K562 (cell line): ENCODE data around the gene NINJ1. TPM values are rescaled to one million over a fixed set of nuclear protein-coding genes. Genes with fewer than 3 reads are reported as not detected.

Source experiments
- ATAC-seq: fragments of 200-7000 bp; cut with Tn5 transposase; 3 replicates; pipeline ENCODE4 v1.9.1; 2020; ENCODE audit warnings: moderate library complexity
- BruUV-seq: library from RNA; stranded (reverse); fragments of 400-500 nt; replicated peaks from 2 replicates; lab custom pipeline; 2021; lab: Mats Ljungman, UMichigan
- CTCF ChIA-PET: fragments of 300-600 bp; formaldehyde crosslinking; extraction: SDS; loops from one replicate; lab custom pipeline; 2021; ENCODE audit warnings: low intra/inter-chr PET ratio; lab: Yijun Ruan, JAX
- POLR2A ChIA-PET: fragments of 300-600, 350-650 bp; sonication (Branson Sonifier 250); formaldehyde crosslinking; extraction: SDS; loops from one replicate; lab custom pipeline; 2021; ENCODE audit warnings: antibody characterized with exemption, inconsistent platforms; lab: Yijun Ruan, JAX
- DNase-seq, 4 experiments: peaks; one replicate each; pipeline versions ENCODE4 v3.0.0 to v3.0.0-alpha.2; 2011 to 2018; ENCODE audit warnings: low spot score in 3 of 4, mixed read lengths in 3 of 4; ENCODE audit errors: extremely low read depth in 1 of 4
- FAIRE-seq: peaks from 2 replicates; lab custom pipeline; 2011; peaks lifted over from hg19 to GRCh38; lab: Jason Lieb, UNC
- H2AFZ ChIP-seq: 2 replicates; pipeline ENCODE4 v1.6.0; 2011; ENCODE audit warnings: low read depth, low read length, control low read depth, inconsistent platforms
- H3K27ac ChIP-seq: fragments of 200-600 bp; 3 replicates; pipeline ENCODE4 v1.8.0; 2011; ENCODE audit warnings: low read depth, mild to moderate bottlenecking, control low read depth, inconsistent platforms, low read length, moderate library complexity, mixed read lengths; ENCODE audit errors: extremely low read depth
- H3K27me3 ChIP-seq, 2 experiments: fragments of 300-600 bp in 1 of 2; 2 replicates in 1 of 2; 3 replicates in 1 of 2; pipeline versions ENCODE4 v1.6.0 to v1.8.0; 2011; ENCODE audit warnings: inconsistent platforms in 2 of 2, low read length in 2 of 2, mild to moderate bottlenecking in 1 of 2, mixed read lengths in 1 of 2, moderate library complexity in 1 of 2; ENCODE audit not compliant: control insufficient read depth in 2 of 2, insufficient read depth in 2 of 2
- H3K36me3 ChIP-seq: fragments of 300-600 bp; 3 replicates; pipeline ENCODE4 v1.8.0; 2011; ENCODE audit warnings: mild to moderate bottlenecking, low read length, inconsistent platforms; ENCODE audit not compliant: control insufficient read depth, insufficient read depth
- H3K4me1 ChIP-seq, 2 experiments: fragments of 200-600 bp in 1 of 2; replicated peaks in 1 of 2; 2 replicates in 1 of 2; 3 replicates in 1 of 2; pipeline versions ENCODE4 v1.5.1 to v1.8.0; 2011; ENCODE audit warnings: inconsistent platforms in 2 of 2, low read length in 2 of 2, mild to moderate bottlenecking in 1 of 2, mixed read lengths in 1 of 2, moderate library complexity in 1 of 2; ENCODE audit not compliant: control insufficient read depth in 2 of 2, insufficient read depth in 2 of 2
- H3K4me2 ChIP-seq: 2 replicates; pipeline ENCODE4 v1.6.1; 2011; ENCODE audit warnings: low read length, control low read depth, inconsistent platforms, mixed read lengths; ENCODE audit not compliant: insufficient read depth
- H3K4me3 ChIP-seq: fragments of 200-600 bp; sonication (generic), shearing (Covaris generic); 2 replicates; pipeline ENCODE4 v1.5.1; 2016; ENCODE audit warnings: control low read depth, inconsistent platforms
- H3K79me2 ChIP-seq: fragments of 200-600 bp; 3 replicates; pipeline ENCODE4 v1.8.0; 2011; ENCODE audit warnings: low read length, inconsistent platforms; ENCODE audit not compliant: control insufficient read depth, insufficient read depth
- H3K9ac ChIP-seq, 2 experiments: 2 replicates each; pipeline versions ENCODE4 v1.6.0 to v1.6.1; 2011; ENCODE audit warnings: low read depth in 2 of 2, low read length in 2 of 2, control low read depth in 1 of 2, inconsistent platforms in 1 of 2, mild to moderate bottlenecking in 1 of 2, mixed read lengths in 1 of 2; ENCODE audit not compliant: insufficient read depth in 1 of 2
- H3K9me1 ChIP-seq: one replicate; pipeline ENCODE4 v1.6.0; 2011; ENCODE audit warnings: inconsistent platforms, mild to moderate bottlenecking, low read length, moderate library complexity; ENCODE audit not compliant: control insufficient read depth, insufficient read depth
- H3K9me3 ChIP-seq: replicated peaks from 2 replicates; pipeline ENCODE4 v1.5.1; 2011; ENCODE audit warnings: low read depth, low read length, inconsistent platforms; ENCODE audit not compliant: control insufficient read depth, insufficient read depth
- H4K20me1 ChIP-seq: replicated peaks from 2 replicates; pipeline ENCODE4 v1.6.1; 2011; ENCODE audit warnings: low read length, inconsistent platforms, mixed read lengths; ENCODE audit not compliant: control insufficient read depth, insufficient read depth
- ADNP ChIP-seq: fragments of 200-800 bp; sonication (Bioruptor generic); IDR thresholded peaks from 2 replicates; pipeline ENCODE4 v1.6.1; 2016; ENCODE audit warnings: missing genetic modification characterization, missing compliant biosample characterization
- CSDE1 ChIP-seq, 2 experiments: fragments of 450-650 bp; IDR thresholded peaks; 2 replicates each; pipeline ENCODE4 v1.6.1; 2016; ENCODE audit warnings: mild to moderate bottlenecking in 1 of 2
- MAFG ChIP-seq: fragments of 450-650 bp; conservative IDR thresholded peaks from 2 replicates; pipeline ENCODE4 v1.6.1; 2016; ENCODE audit warnings: missing genetic modification characterization, missing compliant biosample characterization
- MBD2 ChIP-seq: sonication (generic); IDR thresholded peaks from 2 replicates; pipeline ENCODE4 v1.6.1; 2016; ENCODE audit warnings: low read depth, borderline replicate concordance
- MEF2D ChIP-seq: conservative IDR thresholded peaks from 2 replicates; pipeline ENCODE4 v1.6.1; 2016; ENCODE audit warnings: low read depth, missing genetic modification characterization, missing compliant biosample characterization
- NCOA6 ChIP-seq: fragments of 450-650 bp; IDR thresholded peaks from 2 replicates; pipeline ENCODE4 v1.6.1; 2017; ENCODE audit warnings: mild to moderate bottlenecking
- POLR2AphosphoS2 ChIP-seq: IDR thresholded peaks from 2 replicates; pipeline ENCODE4 v1.6.1; 2012; ENCODE audit warnings: low read length, improper control_type of control experiment
- ZNF445 ChIP-seq: fragments of 250-450 bp; sonication (Bioruptor Pico); IDR thresholded peaks from 2 replicates; pipeline ENCODE4 v1.4.0; 2020; ENCODE audit warnings: low read depth, mild to moderate bottlenecking, moderate library complexity
- WGBS: fragments of 100-300 bp; shearing (Covaris generic); methylation state at CpG from one replicate; pipeline ENCODE4 v1.1.6; 2016; ENCODE audit warnings: low coverage, mixed read lengths; ENCODE audit not compliant: insufficient coverage; ENCODE audit errors: missing lambda C conversion rate; 5-methylcytosine and 5-hydroxymethylcytosine counted together
- in situ Hi-C: fragments of 300-500 bp; cut with MboI; formaldehyde crosslinking; loops from 4 replicates; pipeline ENCODE4 v1.15.0; 2018; ENCODE audit warnings: inconsistent platforms, mixed read lengths
- intact Hi-C: fragments of 100-400 bp; cut with micrococcal nuclease; formaldehyde crosslinking; loops from 2 replicates; pipeline ENCODE4 v1.14.2; 2022
- polyA plus RNA-seq, 8 experiments: library from polyadenylated mRNA; depleted of rRNA in 4 of 8; stranded (reverse) in 5 of 8; unstranded in 3 of 8; fragments of >200 nt; fragmentation: Nextera tagmentation in 2 of 8; fragmentation: Illumina TruSeq in 1 of 8; extraction: Ambion mirVana in 2 of 8; extraction: Trizol in 1 of 8; gene quantifications; 2 replicates each; pipeline versions ENCODE4 v1.2.1 to v1.2.3, GENCODE V29; 2011 to 2014; ENCODE audit warnings: inconsistent platforms in 1 of 8, missing spikeins in 1 of 8
- total RNA-seq, 7 experiments: library from RNA; depleted of rRNA in 6 of 7; stranded (reverse); fragments of >200 nt in 6 of 7; fragmentation: Illumina TruSeq in 2 of 7; extraction: Trizol in 2 of 7; gene quantifications; 2 replicates each; pipeline versions ENCODE4 v1.2.1 to v1.2.3, GENCODE V29; 2011 to 2021; ENCODE audit warnings: low replicate concordance in 1 of 7

Gene NINJ1
- total and polyA plus RNA-seq, 9 of the 15 experiments (the other 6 are each of a cell fraction or from before 2014, with no cell fraction given) = 0.13 to 8.4 (median 4.9) TPM

- H3K79me2 ChIP-seq = no peaks in the 10 kb centered on the region
- FAIRE-seq = no peak
- in situ Hi-C loops (no loop called here), intact Hi-C loops (no loop called here)
- H3K9ac ChIP-seq = peak overlapping the region in 1 of 2 experiments; percentile 26; a peak in 2 of 4 replicates
- no peak for DNase-seq
- H2AFZ ChIP-seq = no peak overlapping the region
- H3K36me3 ChIP-seq = no peaks in the 10 kb centered on the region
- CTCF ChIA-PET = interaction anchor here (0.6 kb wide), 1 partner anchor 278 kb away, joined by 3 read pairs; no protein-coding TSS in a partner anchor
- peaks cover 4 to 8% of the 10 kb centered on the region in 2 experiments; a peak in 3 of 5 replicates for H3K4me1 ChIP-seq
- no peaks in the 10 kb centered on the region for H3K9me1 ChIP-seq
- no peak overlapping the region for H3K4me2 ChIP-seq
- WGBS = 6% methylated on average over 19 of the region's 20 CpGs
- H3K9me3 ChIP-seq = no peaks in the 10 kb centered on the region
- no peak for TF ChIP-seq ADNP
- no peak for TF ChIP-seq MBD2
- TF ChIP-seq MEF2D (tag) = no peak
- no peak for TF ChIP-seq NCOA6
- no peak for TF ChIP-seq ZNF445
- no peak for TF ChIP-seq MAFG
- TF ChIP-seq CSDE1 (IDR thresholded peaks at IDR 0.05) = no peak
- TF ChIP-seq POLR2AphosphoS2 = no peak
- ATAC-seq = no peak
- no TSS peak for BruUV-seq
- no peak overlapping the region for H3K4me3 ChIP-seq
- H3K27me3 ChIP-seq = peaks cover 24 to 51% of the 10 kb centered on the region in 2 experiments
- peaks cover under 1% of the 10 kb centered on the region; the same call in 1 of the 2 replicates for H4K20me1 ChIP-seq
- no peak overlapping the region for H3K27ac ChIP-seq
- POLR2A ChIA-PET = no interaction called here
These were observed 38.8 kb upstream of the NINJ1 start for GRCh38 chr9:93172666-93173364.
